ENCODE data around the gene MGAT3.
"Not testable (repeated sequence)": the region's sequence is repeated elsewhere in the genome, so short reads cannot be mapped to it uniquely, and the experiment has no call there.

MGAT3 gene, protein sequence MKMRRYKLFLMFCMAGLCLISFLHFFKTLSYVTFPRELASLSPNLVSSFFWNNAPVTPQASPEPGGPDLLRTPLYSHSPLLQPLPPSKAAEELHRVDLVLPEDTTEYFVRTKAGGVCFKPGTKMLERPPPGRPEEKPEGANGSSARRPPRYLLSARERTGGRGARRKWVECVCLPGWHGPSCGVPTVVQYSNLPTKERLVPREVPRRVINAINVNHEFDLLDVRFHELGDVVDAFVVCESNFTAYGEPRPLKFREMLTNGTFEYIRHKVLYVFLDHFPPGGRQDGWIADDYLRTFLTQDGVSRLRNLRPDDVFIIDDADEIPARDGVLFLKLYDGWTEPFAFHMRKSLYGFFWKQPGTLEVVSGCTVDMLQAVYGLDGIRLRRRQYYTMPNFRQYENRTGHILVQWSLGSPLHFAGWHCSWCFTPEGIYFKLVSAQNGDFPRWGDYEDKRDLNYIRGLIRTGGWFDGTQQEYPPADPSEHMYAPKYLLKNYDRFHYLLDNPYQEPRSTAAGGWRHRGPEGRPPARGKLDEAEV

DNA sequence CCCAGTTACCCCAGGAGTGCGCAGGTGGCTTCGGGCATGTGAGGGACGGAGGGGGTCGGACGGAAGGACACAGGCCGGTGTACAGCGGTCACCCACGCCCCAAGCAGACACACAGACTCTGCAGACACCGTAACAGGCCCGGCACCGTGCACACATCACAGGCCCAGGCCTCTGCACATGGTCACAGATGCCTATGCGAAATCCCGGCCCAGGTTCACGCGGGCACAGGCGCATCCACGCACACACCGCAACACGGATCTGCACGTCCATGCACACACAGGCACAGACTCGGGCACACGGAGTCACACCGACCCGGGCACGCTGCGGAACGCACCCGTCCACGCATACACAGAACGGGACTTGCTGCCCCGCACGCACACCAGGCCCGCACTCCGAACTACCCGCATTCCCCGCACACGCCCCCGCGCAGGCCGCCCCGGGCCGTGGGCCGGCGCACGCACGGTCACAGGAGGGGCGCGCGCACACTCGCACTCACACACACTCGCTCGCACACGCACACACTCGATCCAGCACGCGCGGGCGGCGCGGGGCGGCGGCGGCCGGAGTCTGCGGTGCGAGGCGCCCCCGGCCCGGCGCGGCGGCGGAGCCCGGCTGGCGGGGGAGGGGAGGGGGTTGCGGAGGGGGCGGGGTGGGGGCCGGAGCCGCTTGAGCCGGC lies at the start of gene MGAT3:
Gene MGAT3 (plus strand): TSS at position 491 of the 676 bp plus-strand sequence. CDS start 30,336 bp downstream, outside the sequence.
- DNase-seq (ENCODE audit: low spot score) = no peak

DNA sequence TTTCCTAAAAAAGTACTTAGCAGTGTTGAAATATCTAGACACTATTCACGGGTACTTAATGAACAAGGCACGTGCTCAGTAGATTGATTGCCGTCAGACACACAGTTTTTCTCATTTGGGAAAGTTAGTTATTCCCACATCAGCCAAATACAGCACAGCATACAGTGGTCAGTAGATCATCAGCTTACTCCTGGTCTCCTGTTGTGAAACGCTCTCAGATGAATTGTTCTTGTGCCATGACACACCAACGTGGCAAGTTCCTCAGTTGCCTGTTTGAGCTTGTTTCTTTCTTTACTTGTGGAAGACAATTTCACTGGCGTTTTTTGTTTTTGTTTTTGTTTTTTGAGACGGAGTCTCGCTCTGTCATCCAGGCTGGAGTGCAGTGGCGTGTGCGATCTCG lies 48.6 kb upstream of the MGAT3 start:
- no peak for DNase-seq (ENCODE audit: low spot score)

DNA sequence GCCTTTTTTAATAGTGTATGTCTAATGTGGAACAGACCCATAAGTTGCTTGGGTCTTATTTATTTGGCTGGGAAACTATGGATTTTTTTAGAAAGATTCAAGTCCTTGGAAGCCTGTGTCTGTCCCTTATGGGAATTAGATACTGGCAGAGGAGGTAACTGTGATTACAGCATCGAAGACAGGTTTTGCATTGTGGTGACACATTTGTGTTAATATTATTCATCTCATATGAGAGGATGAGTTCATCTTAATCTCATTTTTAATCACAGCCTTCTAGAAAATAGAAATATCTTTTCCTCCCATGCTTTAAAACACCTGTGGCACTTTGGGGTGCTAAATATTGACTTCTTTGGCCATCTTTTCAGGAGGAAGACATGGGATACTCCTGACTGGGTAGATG lies 48.0 kb upstream of the MGAT3 start:
- DNase-seq (ENCODE audit: low spot score) = no peak

DNA sequence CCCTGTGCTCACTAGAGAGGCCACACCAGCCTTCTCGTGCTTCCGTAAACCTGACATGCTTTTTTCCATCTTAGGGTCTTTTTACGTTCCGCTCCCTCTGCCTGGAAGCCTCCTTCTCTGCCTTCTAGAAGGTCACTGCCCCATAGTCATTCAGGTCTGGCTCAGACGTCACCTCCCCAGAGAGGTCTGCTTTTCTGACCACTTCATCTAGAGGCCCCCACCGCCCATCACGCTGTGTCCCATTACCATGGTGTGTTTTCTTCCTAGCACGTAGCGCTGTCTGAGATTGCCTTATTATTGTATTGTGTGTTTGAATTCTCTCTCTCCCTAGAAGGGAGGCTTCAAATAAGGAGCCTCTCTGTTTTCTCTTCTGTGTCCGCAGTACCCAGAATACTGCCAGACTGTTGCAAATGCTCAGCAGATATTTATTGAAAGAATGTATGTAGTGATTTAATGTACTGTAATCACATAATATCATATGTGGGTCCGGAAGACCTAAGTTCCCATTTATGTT lies 47.2 kb upstream of the MGAT3 start:
- DNase-seq (ENCODE audit: low spot score) = no peak

DNA sequence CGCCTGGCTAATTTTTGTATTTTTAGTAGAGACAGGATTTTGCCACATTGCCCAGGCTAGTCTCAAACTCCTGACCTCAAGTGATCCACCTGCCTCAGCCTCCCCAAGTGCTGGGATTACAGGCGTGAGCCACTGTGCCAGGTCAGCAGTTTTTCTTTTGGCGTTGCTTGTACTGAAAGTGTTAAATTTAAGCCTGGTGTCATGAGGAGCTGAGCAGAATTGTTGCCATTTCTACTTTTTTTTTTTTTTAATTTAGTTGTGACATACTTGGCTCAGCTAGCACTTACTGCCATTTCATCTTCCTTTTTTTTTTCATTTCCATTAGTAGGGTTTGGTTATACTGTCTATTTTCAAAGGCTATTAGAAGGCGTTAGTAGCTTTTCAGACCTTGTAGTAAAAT lies 46.5 kb upstream of the MGAT3 start:
- no peak for DNase-seq (ENCODE audit: low spot score)

DNA sequence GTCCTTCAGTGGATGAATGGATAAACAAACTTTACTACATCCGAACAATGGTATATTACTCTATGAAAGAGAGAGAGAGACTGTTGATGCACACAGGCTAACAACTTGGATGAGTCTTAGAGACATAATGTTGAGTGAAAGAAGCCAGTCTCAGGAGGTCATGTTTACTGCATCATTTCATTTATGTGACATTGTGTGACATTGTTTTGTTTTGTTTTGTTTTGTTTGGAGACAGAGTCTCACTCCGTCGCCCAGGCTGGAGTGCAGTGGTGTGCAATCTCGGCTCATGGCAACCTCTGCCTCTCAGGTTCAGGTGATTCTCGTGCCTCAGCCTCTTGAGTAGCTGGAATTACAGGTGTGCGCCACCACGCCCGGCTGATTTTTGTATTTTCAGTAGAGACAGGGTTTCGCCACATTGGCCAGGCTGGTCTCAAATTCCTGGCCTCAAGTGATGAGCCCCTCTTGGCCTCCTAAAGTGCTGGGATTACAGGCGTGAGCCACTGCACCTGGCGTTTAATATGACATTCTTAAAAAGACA lies 44.9 kb upstream of the MGAT3 start:
- DNase-seq (ENCODE audit: low spot score) = not testable (repeated sequence)

DNA sequence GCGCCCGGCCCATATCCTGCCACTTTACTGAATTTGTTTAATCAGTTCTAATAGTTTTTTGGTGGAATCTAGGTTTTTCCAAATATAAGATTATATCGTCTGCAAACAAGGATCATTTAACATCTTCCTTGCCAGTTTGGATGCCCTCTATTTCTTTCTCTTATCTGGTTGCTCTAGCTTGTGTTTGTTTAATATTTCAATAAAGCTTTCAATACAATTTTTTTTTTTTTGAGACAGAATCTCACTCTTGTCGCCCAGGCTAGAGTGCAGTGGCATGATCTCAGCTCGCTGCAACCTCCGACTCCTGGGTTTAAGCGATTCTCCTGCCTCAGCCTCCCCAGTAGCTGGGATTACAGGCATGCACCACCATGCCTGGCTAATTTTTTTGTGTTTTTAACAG lies 43.6 kb upstream of the MGAT3 start:
- DNase-seq (ENCODE audit: low spot score) = not testable (repeated sequence)

DNA sequence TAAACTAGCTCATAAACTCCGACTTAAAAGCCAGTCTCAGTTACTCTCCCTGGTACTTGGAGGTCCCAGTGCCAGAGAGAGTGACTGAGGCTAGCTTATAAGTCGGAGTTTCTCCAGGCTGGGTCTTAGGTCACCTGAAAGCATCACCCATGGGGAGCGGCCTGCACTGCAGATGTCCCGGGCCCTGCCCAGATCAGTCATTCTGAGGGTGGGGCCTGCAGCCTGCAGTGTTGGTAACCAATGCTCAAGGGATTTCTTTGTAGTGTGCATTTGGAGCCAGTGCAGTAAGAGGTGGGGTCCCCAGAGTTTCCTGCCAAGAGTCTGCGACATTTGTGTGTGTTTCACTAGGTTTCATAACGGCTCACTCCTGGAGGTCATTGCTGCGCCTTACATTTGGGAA lies 42.4 kb upstream of the MGAT3 start:
- DNase-seq (ENCODE audit: low spot score) = no peak

DNA sequence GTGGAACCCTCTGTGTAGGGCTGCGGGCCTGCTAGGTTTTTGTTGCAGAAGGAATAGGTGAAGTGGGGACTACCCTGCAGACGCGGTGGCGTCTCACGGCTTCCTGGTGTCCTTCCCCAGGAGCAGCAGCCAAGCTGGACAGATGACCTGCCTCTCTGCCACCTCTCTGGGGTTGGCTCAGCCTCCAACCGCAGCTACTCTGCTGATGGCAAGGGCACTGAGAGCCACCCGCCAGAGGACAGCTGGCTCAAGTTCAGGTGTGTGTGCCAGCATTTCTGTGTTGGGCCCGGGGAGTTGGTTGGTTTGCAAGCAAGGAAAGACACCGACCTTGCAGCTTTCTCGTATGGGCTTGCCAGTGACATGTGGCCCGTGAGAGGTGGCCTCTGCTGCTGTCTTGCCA lies 41.9 kb upstream of the MGAT3 start:
- peak; percentile 84 for DNase-seq (ENCODE audit: low spot score)

DNA sequence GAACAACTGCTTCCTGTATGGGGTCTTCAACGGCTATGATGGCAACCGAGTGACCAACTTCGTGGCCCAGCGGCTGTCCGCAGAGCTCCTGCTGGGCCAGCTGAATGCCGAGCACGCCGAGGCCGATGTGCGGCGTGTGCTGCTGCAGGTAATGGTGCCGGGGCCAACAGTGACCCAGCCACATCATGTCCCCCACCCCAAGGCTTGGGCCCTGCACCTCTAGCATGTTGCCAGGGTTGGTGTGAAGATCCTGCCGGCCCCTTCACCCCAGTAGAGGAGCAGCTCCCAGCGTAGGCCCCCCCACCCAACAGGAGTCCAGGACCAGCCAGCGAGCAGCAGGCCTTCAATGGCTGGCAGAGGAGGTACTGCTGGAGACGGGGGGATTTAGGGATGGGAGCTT lies 41.3 kb upstream of the MGAT3 start:
- no peak for DNase-seq (ENCODE audit: low spot score)

DNA sequence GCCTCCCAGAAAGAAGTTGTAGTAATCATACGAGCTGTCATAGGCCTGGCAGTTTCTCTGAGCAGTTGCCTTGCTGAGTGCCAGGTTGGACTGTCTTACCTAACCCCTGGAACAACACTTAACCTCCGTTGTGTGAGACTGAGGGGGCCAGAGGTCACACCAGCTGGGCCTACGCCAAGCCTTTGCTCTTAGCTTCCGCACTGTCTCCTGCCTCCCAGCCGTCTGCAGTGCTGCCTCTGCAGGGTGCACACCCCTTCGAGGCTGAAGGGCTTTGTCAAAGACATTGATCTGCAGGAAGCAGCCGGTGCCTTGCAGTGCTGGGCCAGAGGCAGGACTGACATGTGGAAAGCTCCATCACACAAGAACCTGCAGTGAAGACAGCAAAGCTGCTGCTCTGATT lies 40.5 kb upstream of the MGAT3 start:
- DNase-seq (ENCODE audit: low spot score) = no peak

DNA sequence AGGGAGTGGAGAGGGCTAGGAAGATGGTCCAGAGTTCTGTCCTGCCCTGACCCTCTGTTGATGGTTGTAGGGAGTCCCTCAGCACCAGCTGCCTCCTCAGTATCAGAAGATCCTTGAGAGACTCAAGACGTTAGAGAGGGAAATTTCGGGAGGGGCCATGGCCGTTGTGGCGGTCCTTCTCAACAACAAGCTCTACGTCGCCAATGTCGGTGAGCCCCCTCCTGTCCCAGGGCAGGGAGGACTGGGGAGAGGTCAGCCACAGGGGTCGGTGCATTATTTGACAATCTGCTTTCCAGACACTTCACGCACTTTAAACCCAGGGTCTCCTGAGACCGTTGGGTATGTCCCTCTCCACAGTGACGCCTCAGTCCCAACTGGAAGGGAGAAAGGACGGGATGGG lies 39.2 kb upstream of the MGAT3 start:
- DNase-seq (ENCODE audit: low spot score) = no peak

DNA sequence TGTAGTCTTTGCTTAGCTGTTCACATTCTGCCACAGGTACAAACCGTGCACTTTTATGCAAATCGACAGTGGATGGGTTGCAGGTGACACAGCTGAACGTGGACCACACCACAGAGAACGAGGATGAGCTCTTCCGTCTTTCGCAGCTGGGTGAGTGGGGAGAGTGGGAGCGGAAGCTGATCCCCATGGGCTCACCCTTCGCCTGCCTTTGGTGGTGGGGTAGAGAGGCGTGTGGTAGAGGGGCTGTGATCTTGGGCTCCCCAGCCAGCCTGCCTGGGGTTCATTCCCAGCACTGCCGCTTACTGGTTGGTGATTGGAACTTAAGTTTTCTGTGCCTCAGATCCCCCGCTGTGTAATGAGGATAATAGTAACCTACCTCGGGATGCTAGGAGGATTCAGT lies 38.1 kb upstream of the MGAT3 start:
- no peak for DNase-seq (ENCODE audit: low spot score)

DNA sequence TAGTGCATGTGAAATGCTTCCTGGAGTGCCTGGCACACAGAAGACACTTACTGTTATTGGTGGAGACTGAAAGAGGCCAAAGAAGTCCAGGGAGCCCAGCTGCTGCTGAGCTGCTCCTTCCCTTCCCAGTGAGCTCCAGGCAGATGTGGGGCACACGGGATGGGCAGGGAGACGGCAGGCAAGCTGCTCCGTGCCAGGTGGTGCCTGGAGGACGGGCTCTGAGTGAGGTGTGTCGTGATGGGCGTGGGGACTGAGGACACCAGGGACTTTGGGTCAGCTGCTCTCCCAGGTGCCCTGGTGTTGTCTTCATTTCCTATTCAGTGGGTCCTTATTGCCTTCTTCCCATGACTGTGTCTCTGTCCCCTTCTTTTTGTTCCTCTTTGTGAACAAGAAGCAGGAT lies 37.7 kb upstream of the MGAT3 start:
- no peak for DNase-seq (ENCODE audit: low spot score)

DNA sequence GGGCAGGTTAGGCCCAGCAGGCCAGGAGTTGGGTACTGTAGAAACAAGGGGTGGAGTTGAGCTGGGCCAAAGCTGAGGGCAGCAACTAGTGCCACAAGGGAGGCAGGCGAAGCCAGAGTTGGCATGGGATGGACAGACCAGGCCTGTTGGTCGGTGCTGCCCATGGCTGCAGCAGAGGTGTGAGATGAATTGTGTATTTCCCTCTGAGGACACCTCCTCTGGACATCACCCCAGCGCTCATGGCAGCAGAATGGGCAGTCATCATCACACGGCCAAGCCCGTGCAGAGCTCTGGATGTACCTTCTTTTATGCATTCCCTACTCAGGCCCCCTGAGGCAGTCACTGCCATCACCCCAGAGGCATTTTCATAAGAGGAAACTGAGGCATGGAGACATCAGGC lies 36.9 kb upstream of the MGAT3 start:
- DNase-seq (ENCODE audit: low spot score) = no peak

DNA sequence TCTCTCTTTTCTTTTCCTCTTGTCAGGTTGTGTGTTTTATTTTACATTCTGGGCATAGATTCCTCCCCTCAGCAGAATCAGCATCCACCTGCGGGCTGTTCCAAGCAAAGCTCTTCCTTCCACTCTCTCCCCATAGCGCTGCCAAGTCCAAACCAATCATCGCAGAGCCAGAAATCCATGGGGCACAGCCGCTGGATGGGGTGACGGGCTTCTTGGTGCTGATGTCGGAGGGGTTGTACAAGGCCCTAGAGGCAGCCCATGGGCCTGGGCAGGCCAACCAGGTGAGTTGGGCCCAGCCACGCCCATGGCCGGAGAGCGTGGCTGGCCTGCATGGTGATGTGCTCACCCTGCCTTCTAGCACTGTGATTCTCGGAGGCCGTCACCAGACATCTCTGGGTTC lies 35.1 kb upstream of the MGAT3 start:
- no peak for DNase-seq (ENCODE audit: low spot score)

DNA sequence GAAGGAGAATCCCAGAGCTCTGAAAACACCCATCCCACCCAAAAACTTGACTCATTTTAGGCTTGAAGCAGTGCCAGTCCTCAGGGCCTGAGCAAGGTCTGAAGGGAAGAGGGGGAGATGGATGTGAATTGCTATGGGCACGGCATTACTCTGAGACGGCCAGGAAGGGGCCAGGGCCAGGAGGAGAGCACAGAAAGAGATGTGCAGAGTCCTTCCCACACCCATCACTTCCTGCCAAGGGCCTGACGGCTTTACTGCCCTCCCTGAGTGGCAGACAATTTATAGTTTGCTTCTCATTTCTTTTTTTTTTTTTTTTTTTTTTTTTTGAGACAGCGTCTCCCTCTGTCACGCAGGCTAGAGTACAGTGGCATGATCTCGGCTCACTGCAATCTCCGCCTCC lies 34.7 kb upstream of the MGAT3 start:
- no peak for DNase-seq (ENCODE audit: low spot score)

DNA sequence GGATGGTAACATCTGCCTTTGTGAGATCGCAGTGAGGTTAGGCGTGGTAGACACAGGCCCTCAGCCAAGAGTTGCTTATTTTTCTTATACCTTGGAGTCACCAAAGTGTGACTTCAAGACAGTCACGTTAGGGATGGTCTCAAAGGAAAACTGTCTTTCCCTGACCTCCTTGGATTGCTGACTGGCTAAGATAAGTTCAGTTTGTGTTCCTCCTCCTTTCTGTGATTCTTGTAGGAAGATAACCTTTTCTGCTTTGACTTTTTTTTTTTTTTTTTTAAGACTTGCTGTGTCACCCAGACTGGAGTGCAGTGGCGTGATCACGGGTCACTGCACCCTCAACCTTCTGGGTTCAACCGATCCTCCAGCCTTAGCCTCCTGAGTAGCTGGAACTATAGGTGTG lies 34.1 kb upstream of the MGAT3 start:
- DNase-seq (ENCODE audit: low spot score) = no peak

DNA sequence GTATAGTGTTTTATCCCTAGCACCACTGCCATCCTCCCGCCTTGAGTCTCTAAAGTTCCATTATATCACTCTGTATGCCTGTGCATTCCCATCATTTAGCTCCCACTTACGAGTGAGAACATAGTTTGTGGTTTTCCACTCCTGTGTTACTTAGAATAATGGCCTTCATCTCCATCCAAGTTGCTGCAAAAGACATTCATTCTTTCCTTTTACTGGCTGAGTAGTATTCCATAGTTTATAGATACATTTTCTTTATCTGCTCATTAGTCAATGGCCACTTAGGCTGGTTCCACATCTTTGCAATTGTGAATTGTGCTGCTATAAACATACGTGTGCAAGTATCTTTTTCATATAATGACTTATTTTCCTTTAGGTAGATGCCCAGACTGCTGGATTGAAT lies 32.8 kb upstream of the MGAT3 start:
- DNase-seq (ENCODE audit: low spot score) = no peak

DNA sequence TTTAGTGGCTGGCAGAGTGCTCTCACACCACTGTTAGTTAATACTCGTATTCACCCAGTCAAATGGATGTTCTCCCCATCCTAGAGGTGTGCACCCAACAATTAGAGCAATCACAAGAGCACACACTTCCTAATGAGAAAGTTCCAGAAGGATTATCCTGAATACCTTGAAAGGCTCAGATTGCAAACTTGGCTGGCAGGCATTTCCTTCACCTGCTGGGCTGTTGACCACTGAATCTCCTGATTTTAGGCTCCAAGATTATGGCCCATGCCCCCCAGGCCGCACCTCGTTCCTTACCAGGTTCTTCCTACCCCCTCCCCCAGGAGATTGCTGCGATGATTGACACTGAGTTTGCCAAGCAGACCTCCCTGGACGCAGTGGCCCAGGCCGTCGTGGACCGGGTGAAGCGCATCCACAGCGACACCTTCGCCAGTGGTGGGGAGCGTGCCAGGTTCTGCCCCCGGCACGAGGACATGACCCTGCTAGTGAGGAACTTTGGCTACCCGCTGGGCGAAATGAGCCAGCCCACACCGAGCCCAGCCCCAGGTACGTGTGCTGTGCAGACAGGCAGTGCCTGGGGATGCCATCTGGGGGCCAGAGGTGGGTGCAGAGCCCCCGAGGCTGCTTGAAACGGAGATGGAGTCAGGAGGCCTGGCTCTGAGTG lies 30.3 kb upstream of the MGAT3 start:
- DNase-seq (ENCODE audit: low spot score) = no peak

DNA sequence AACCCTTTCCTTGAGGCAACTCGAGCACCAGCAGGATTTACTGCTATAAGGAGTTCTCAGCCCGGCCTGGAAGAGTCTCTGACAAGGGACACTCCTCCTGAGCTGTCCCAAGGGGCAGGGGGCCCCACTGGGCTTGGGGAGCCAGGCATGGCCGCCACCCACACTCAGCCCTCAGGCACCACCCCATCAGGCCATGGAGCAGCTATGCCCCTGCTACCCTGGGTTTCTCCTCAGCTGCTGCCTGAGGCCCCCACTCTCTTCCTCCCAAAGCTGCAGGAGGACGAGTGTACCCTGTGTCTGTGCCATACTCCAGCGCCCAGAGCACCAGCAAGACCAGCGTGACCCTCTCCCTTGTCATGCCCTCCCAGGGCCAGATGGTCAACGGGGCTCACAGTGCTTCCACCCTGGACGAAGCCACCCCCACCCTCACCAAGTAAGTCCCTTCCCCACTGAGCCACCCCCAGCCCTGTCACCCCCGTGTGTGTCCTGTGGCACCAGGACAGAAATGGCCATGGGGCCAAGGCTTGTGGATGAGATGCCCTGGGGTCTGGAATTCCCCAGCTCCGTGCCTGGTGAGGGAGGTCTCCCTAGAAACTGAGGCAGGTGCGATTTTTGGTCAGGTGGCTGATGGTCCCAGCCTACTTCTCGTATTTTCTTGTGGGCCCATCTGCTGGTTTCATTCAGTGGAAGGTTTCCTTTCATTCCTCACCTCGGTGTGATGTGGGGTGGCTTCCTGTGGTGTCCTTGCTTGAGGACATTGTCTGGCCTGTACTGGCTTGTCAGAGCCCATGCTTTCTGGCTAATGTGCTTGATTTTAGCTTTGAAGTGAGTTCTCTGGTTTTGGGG lies 28.8 kb upstream of the MGAT3 start:
- no peak for DNase-seq (ENCODE audit: low spot score)

All from cerebellar cortex (tissue), 1 donor.